GM21515 (cell line): ENCODE results near the gene ANAPC15.
A peak's percentile ranks its signal among the peaks of the same experiment; 100 is the strongest.
"Not testable (repeated sequence)": the region's sequence is repeated elsewhere in the genome, so short reads cannot be mapped to it uniquely, and the experiment has no call there.

Experiments
- ATAC-seq: cut with Tn5 transposase; IDR thresholded peaks from one replicate; pipeline ENCODE4 v1.9.1; 2021; ENCODE audit not compliant: unreplicated experiment

ANAPC15 gene

DNA sequence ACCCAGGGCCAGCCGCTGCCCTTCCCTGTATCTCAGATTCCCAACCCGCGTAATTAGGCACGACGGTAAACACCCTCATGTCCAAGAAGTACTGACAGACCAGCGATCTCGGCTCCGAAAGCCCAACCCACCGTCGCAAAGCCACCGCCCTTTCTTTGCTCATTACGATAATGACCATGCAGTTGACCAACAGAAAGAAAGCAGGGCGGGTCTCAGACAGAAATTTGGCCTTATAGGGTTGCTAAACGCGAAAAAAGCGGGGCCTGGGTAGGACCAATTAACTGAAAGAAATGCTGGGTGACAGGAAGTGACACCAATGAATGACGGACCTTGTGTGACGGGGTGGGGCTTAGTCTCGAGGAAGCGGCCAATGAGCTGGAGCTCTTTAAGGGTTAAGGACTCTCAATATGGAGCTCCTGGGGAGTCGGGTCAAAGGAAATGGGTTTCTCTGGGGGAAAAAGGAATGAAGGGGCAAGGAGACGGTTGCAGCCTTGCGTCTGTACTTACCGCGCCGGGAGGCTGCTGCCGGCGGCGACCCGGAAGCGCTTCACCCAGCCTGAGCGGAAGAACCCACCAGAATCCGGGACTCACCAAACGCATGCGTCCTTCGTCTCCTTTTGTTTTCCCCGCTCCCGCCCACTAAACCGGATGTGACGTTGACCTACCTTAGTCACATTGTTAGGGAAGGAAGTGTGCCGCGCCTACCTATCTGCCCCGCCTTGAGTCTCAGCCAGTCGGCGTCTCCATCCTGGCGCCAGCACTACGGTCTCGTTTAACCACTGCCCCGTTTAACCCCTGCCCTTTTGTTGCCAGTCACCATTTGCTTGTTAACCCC lies at the start of gene ANAPC15:
ANAPC15 (minus strand) TSS at position 553 of the 835 bp plus-strand sequence. CDS start 1,419 bp downstream, outside the sequence.
- ATAC-seq, result peak; percentile 79

DNA sequence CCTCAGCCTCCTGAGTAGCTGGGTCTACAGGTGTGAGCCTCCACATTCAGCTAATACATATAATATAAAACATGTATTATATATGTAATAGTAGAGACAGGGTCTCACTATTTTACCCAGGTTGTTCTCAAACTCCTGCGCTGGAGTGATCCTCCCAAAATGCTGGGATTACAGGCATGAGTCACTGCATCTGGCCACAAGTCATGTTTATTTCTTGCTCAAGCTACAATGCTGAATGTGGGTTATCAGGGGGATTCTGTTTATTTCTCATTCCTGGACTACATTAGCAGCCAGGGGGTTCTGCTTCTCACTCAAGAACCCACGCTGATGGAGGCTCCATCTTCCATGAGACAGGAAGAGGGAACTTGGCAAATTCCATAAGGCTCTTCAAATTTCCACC lies 47.8 kb upstream of the ANAPC15 start:
- ATAC-seq, result no peak

DNA sequence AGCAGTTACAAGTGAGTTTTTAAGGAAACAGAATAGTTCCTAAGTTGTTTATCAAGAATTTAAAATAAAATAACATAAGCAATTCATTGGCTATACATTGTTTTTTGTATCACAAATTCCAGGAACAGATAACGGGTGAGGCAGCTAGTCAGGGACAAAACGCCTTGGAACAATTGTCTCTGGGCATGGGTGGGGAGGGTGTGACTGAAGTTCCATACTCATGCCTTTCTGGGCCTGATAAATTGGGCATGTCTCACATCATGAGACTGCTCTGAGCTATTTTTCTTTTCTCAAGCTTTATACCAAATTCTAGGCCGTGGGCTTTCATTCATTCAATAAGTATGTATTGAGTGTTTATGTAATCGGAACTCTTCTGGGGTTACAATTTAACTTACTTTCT lies 44.6 kb upstream of the ANAPC15 start:
- ATAC-seq, result no peak

DNA sequence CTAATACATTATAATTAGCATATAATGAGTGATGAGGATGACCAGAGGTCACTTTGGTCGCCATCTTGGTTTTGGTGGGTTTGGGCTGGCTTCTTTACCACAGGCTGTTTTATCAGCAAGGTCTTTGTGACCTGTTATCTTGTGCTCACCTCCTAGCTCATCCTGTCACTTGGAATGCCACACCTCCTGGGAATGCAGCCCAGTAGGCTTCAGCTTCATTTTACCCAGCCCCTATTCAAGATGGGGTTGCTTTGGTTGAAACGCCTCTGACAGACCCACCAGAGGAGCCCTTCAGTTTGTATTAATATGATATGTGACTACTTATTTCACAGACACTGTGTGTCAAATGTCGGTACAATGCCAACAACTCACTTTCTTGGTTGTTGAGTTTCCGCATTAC lies 43.3 kb upstream of the ANAPC15 start:
- ATAC-seq, result no peak

DNA sequence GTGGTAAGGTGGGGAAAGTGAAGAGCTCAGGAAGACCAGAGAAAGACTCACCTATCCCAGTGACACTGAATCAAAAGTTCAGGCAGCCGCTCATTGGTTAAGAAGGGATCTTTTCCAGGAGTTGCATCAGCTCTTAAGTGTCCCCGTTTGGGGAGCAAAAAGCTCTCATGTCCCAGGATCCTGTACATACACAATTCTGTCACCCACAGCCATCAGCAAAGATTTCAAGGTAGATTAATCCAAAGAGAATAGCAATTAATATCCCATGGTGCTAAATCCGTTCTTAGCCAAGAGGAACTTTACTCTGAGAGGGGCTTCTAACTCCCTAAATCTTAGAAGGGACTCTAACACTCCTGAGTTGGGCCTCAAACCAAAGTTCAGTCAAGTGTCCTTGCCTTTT lies 42.3 kb upstream of the ANAPC15 start:
- ATAC-seq, result no peak

DNA sequence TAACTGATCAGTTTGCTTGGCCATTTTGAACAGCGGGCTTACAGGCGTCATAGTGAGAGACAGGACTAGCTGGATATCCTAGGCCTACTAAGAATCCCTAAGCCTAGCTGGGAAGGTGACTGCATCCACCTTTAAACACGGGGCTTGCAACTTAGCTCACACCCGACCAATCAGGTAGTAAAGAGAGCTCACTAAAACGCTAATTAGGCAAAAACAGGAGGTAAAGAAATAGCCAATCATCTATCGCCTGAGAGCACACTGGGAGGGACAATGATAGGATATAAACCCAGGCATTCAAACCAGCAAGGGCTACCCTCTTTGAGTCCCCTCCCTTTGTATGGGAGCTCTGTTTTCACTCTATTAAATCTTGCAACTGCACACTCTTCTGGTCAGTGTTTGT lies 41.4 kb upstream of the ANAPC15 start:
- ATAC-seq, result not testable (repeated sequence)

DNA sequence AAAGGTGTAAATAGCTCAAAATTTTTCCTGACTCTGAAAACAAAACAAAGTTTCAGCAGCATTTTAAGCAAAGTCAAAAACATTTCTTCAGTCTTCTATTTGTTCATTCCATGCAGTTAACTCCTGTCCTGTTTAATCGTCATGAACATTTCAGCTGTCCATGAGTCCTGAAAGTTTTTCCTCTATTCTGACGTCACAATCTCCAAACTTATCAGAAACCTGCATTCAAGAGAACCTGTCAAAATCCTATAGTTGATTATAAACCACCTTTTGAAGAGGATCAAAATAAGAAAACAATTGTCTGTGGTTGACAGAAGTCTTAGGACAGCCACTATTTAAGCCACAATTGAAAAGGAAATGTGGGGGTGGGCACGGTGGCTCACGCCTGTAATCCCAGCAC lies 38.4 kb upstream of the ANAPC15 start:
- no peak for ATAC-seq

DNA sequence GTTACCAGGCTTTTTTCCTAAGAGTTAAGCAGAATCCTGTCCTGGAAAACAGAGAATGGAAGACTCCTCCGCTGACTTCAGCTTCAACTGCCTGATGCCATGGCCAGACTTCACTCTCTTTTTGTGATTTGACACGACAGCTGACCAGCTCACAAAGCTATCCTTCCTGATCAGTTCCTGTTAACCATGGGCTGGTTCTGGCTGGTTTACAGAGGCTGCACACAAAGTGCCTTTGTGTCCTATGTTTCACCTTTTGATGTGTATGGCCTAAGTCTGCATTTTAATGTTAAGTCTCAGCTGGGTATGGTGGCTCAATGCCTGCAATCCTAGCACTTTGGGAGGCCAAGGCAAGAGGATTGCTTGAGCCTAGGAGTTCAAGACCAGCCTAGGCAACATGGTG lies 34.1 kb upstream of the ANAPC15 start:
- ATAC-seq, result no peak

DNA sequence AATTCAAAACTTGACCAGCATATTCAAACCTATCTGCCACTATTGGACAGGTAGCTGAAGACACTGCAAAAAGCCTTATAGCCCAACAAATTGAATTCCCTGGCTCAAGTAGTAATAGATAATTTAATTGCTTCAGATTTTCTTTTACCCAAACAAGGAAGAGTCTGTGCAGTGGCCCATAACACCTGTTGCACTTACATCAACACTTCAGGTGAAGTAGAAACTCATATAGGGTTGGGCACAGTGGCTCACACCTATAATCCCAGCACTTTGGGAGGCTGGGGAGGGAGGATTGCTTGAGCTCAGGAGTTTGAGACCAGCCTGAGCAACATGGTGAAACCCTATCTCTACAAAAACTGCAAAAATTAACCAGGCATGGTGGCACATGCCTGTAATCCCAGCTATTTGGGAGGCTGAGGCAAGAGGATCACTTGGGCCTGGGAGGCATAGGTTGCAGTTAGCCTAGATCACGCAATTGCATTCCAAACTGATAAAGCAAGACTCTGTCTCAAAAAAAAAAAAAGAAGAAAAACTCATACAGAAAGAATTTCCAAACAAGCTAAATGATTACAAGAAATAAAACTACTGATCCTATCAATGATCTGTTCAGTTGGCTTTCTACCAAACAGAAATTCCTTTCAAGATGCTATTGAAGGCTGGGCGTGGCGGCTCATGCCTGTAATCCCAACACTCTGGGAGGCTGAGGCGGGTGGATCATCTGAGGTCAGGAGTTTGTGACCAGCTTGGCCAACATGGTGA lies 32.5 kb upstream of the ANAPC15 start:
- no peak for ATAC-seq

DNA sequence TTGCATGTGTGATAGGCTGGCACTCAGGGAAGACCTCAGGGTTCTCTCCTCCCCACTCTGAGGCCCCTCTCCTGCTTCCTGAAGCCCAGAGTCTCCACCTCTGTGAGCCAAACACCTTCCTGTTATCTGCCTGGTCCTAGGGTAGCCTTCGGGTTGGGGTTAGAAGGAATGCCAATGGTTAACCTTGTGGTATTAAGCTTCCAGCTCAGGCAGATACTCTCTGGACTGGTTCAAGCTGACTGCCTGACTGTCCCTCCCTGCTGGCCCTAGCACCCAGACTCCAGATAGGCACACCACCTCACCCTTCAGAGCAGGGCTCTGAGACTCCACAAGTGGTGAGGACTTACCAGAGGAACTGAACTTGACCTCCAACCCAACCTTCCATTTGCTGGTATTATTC lies 30.0 kb upstream of the ANAPC15 start:
- not testable (repeated sequence) for ATAC-seq

DNA sequence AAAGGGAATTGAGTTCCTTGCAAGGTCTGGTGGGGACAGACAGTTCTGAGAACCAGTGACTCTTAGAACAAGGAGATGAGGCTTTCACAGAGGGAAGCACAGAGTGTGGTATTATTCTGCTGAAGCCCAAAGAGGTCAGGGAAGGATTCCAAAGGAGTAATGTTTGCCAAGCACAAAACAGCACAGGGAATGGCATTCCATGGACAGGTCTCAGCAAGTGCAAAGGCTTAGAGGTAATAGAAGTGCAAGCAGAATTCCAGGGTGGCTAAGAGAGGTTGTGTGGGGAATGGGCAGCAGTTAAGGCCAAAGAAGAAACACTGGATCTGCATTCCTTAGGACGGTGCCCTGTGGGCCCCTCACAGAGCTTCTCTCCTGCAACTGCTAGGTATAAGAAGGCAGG lies 29.6 kb upstream of the ANAPC15 start:
- ATAC-seq, result not testable (repeated sequence)

DNA sequence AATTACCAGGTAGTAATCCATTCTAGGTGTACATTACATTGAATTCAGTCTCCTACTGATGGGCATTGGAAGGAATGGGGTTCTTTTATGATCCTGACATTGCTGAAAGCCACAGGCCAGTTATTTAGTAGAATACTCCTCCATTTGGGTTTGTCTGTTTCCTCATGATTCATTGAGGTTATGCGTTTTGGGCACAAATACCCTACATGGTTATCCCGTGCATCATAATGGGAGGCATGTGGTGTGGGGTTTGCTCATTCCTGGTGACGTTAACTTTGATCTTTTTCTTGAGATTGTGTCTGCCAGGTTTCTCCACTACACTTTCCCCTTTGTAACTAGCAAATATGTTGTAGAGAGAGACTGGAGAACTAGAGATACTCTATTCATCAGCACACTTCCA lies 28.6 kb upstream of the ANAPC15 start:
- no peak for ATAC-seq

DNA sequence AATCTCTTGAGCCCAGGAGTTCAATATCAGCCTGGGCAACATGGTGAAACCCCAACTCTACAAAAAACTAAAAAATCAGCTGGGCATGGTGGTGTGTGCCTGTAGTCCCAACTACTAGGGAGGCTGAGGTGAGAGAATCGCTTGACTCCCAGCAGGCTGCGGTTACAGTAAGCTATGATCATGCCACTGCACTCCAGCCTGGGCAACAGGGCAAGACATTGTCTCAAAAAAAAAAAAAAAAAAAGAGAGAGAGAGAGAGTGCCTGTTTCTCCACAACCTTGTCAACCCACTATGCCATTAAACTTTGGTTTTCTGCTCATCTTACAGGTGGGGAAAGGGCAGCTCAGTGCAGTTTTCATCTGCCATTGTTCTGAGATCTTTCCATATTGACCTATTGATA lies 28.2 kb upstream of the ANAPC15 start:
- no peak for ATAC-seq

DNA sequence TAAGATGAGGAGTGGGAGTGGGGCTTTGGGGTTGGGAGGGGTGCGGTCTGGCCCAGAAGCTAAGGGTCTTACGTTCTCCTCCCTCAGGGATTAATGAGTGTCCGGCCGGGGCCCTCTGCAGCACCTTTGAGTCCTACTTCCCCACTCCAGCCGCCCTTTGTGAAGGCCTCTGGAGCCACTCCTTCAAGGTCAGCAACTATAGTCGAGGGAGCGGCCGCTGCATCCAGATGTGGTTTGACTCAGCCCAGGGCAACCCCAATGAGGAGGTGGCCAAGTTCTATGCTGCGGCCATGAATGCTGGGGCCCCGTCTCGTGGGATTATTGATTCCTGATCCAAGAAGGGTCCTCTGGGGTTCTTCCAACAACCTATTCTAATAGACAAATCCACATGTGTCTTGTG lies 27.0 kb upstream of the ANAPC15 start:
- ATAC-seq, result no peak

DNA sequence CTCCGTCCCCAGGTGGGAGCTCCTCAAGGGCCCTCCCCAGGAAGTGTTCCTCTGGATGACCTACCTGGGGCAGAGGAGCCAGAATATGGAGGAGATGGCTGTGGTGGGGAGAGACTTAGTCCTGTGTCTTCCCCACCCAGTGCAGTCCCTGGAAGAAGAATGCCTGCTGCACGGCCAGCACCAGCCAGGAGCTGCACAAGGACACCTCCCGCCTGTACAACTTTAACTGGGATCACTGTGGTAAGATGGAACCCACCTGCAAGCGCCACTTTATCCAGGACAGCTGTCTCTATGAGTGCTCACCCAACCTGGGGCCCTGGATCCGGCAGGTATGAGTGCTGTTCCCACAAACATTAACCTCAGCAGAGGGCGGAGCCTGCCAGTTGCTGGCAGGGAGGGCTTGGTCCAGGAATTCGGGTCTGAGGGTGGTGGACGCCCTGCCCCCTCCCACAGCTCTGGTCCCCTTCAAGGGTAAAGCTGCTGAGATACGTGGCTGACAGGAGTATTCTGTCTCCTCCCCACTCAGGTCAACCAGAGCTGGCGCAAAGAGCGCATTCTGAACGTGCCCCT lies 26.4 kb upstream of the ANAPC15 start:
- ATAC-seq, result no peak

DNA sequence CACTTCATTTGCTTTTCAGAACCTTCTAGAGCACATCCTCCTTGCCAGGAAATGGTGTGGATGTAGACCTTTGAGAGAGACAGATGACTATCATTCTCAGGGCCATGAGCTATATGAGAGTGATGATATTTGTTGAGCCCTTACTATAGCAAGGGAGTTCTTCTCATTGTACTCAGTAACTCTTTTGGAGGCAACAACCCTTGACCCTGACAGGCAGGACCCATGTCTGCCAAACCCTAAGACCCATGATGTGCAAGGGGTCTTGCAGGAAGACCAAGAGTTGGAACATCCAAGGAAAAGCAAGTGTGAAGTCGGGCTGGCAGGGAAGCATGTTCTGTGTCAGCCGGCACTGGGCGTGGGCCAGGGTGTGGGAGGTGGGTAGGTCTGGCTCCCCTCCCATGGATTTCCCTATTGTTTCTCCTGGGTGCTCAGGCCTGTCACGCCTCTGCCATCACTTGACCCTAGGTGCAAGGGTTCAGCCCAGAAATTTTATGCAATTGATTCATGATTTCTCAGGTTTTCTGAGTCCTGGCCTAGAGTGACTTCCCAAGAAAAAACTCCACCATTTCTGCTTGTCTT lies 24.3 kb upstream of the ANAPC15 start:
- ATAC-seq, result no peak

DNA sequence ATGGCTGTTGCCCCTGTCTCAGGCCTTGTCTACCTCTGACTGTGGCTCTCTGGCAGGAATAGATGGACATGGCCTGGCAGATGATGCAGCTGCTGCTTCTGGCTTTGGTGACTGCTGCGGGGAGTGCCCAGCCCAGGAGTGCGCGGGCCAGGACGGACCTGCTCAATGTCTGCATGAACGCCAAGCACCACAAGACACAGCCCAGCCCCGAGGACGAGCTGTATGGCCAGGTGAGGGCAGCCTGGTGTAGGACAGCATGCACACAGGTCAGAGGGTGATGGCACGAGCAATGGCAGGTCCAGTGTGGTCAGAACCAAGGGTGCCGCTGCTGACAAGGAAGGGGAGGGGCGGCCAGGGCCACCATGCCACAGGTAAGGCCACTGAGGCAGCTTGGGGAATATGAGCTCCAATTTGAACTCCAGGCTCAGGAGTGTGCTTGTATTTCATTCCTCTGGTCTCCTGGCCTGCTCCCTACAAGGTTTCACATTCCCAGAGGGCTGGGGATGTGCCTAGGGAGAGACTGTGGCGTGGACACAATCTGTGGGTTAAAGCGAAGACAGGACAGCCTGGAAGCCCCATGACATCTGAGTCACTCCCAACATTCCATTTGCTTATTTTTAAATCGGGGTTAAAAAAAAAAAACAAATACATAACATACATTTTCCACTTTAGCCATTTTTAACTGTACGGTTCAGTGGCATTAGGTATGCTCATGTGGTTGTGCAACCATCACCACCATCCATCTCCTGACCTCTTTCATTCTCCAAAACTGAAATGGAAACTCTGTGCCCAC lies 23.6 kb upstream of the ANAPC15 start:
- ATAC-seq, result no peak

DNA sequence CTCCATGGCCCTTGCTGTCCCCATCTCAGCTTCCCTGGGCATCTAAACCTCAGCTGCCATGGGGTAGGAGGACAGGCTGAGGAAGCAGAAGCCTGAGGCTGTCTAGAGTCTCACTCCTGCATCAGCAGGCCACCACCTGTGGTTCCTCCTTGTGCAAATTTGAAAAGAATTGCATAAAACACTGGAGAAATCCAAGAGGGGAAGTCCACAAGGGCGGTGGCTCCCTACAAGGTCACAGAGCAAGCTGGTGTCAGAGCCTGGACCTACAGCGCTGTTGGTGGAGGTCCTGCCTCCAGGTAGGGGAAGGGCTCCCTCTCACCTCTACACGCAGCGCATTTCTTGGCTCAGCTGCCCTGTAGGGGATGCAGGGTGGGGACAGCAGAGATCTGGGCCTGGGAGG lies 23.0 kb upstream of the ANAPC15 start, which contains the start of gene FOLR3:
FOLR3 (plus strand) TSS at position 253 of the 400 bp plus-strand sequence. CDS start 228 bp downstream, outside the sequence.
- not testable (repeated sequence) for ATAC-seq

DNA sequence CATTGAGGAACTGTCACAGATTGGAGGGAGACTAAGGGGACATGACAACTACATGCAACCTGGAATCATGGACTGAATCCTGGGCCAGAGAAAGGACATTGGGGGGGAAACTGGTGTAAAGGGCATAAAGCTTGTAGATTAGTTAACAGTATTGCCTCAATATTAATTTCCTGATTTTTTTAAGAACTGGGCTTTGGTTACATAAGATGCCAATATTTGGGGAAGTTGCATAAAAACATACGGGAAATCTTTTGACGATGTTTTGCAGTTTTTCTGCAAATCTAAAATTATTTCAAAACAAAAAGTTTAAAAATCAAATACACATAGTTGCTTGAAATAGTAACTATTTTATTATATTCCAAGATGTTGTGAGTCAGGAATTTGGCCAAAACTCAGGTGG lies 20.2 kb upstream of the ANAPC15 start:
- ATAC-seq, result no peak

DNA sequence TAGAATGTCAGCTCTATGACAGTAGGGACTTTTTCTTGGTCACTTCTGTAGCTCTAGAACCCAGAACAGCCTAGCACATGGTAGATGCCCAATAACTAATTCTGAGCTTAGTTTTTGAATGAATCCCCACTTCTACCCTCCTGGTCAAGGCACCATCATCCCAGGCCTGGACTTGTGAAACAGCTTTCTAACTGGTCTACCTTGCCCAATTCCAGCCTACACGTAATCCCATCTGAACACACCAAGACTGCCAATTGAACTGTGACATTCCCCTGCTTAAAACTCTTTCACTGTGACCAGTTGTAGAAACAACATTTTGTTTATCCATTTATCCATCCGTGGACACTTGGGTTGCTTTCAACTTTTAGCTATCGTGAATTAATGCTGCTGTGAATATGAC lies 16.9 kb upstream of the ANAPC15 start:
- no peak for ATAC-seq

DNA sequence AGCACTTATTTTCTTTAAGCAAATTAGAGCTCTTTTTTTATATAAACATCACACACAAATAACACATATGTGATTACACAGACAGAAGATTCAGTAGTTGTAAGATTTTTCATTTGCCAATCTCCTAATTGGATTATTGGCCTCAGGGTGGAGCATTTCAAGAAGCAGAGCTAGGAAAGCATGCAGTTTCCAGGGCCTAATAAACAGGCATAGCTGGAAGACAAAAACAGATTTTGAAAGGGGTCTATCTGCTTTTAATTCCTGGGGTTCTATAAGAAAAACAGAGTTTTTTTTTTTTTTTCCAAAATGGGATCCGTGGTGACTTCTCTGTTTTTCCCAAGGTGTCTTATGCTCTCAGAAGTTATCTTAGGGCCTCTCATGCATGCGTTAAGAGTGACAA lies 15.4 kb upstream of the ANAPC15 start:
- ATAC-seq, result no peak
